ENCODE data around the gene SNX30.

The SNX30 gene

DNA sequence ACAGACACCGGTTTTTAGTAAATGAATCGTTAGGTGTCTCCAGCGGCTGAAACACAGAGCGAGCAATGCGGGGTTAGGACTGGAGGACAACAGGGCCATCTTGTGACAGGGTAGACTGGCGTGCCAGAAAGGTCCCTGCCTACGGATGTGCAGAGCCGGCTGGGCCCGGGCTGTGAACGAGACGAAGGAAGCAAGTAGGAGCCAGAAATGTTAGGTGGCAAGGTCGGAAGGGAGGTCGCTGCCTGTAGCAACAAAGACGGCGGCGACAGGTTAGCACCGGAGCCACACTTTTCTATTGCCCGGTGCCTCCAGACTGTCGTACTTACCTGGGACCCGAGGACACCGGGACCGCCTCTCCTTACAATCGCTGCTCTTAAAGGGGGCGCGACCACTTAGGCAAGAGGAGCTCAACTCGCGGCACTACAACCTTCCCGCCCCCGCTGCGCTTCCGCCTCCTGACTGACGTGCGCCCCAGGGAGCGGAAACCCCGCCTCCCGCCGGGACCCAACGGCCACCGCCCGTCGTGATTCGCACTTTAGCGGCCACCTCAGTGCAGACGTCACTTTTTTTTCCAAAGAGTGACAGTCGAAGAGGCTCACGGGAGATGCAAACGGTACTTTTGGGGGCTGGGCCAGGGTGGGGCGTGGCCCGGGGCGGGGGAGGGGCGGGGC lies 32.8 kb upstream of the SNX30 start, which contains the start of gene INIP (continued):
- TF ChIP-seq, protein P1, sequence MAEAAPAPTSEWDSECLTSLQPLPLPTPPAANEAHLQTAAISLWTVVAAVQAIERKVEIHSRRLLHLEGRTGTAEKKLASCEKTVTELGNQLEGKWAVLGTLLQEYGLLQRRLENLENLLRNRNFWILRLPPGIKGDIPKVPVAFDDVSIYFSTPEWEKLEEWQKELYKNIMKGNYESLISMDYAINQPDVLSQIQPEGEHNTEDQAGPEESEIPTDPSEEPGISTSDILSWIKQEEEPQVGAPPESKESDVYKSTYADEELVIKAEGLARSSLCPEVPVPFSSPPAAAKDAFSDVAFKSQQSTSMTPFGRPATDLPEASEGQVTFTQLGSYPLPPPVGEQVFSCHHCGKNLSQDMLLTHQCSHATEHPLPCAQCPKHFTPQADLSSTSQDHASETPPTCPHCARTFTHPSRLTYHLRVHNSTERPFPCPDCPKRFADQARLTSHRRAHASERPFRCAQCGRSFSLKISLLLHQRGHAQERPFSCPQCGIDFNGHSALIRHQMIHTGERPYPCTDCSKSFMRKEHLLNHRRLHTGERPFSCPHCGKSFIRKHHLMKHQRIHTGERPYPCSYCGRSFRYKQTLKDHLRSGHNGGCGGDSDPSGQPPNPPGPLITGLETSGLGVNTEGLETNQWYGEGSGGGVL (tag by site-specific recombination; IDR thresholded peaks at IDR 0.05), result no peak
- TF ChIP-seq, protein P2, sequence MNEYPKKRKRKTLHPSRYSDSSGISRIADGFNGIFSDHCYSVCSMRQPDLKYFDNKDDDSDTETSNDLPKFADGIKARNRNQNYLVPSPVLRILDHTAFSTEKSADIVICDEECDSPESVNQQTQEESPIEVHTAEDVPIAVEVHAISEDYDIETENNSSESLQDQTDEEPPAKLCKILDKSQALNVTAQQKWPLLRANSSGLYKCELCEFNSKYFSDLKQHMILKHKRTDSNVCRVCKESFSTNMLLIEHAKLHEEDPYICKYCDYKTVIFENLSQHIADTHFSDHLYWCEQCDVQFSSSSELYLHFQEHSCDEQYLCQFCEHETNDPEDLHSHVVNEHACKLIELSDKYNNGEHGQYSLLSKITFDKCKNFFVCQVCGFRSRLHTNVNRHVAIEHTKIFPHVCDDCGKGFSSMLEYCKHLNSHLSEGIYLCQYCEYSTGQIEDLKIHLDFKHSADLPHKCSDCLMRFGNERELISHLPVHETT (tag by site-specific recombination; IDR thresholded peaks at IDR 0.05), result no peak
- TF ChIP-seq MYNN (tag by site-specific recombination; IDR thresholded peaks at IDR 0.05; ENCODE audit: borderline replicate concordance) (no peak), ZNF202 (tag by site-specific recombination; IDR thresholded peaks at IDR 0.05; ENCODE audit: borderline replicate concordance) (no peak), ZNF560 (tag by site-specific recombination; IDR thresholded peaks at IDR 0.05; ENCODE audit: borderline replicate concordance) (no peak), ZNF785 (tag by site-specific recombination; IDR thresholded peaks at IDR 0.05) (no peak), ZNF843 (tag by site-specific recombination; IDR thresholded peaks at IDR 0.05) (no peak), ZNF473 (tag by site-specific recombination; IDR thresholded peaks at IDR 0.05) (no peak), ZNF837 (tag by site-specific recombination; IDR thresholded peaks at IDR 0.05) (no peak), ZNF596 (tag by site-specific recombination; IDR thresholded peaks at IDR 0.05) (no peak), ZNF585B (tag by site-specific recombination; IDR thresholded peaks at IDR 0.05) (no peak), FEZF1 (tag by site-specific recombination; IDR thresholded peaks at IDR 0.05) (peak; percentile 16; the same call in 1 of the 2 replicates), ZXDB (tag by site-specific recombination; IDR thresholded peaks at IDR 0.05) (peak; percentile 43; the same call in 1 of the 2 replicates), ZNF121 (tag by site-specific recombination; IDR thresholded peaks at IDR 0.05) (no peak), PRDM1 (tag by site-specific recombination; IDR thresholded peaks at IDR 0.05) (no peak), ZNF239 (tag by site-specific recombination; IDR thresholded peaks at IDR 0.05) (no peak), ZNF138 (tag by site-specific recombination; IDR thresholded peaks at IDR 0.05; ENCODE audit: borderline replicate concordance) (no peak), ZNF335 (tag by site-specific recombination; conservative IDR thresholded peaks at IDR 0.05) (peak; percentile 88), ZNF776 (tag by site-specific recombination; IDR thresholded peaks at IDR 0.05; ENCODE audit: borderline replicate concordance) (no peak), ZNF37A (tag by site-specific recombination; IDR thresholded peaks at IDR 0.05) (no peak), OSR2 (tag by site-specific recombination; IDR thresholded peaks at IDR 0.05) (no peak)
- TF ChIP-seq, protein P3, sequence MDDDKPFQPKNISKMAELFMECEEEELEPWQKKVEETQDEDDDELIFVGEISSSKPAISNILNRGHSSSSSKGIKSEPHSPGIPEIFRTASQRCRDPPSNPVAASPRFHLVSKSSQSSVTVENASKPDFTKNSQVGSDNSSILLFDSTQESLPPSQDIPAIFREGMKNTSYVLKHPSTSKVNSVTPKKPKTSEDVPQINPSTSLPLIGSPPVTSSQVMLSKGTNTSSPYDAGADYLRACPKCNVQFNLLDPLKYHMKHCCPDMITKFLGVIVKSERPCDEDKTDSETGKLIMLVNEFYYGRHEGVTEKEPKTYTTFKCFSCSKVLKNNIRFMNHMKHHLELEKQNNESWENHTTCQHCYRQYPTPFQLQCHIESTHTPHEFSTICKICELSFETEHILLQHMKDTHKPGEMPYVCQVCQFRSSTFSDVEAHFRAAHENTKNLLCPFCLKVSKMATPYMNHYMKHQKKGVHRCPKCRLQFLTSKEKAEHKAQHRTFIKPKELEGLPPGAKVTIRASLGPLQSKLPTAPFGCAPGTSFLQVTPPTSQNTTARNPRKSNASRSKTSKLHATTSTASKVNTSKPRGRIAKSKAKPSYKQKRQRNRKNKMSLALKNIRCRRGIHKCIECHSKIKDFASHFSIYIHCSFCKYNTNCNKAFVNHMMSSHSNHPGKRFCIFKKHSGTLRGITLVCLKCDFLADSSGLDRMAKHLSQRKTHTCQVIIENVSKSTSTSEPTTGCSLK (tag by site-specific recombination; IDR thresholded peaks at IDR 0.05), result no peak
- TF ChIP-seq, protein P4, sequence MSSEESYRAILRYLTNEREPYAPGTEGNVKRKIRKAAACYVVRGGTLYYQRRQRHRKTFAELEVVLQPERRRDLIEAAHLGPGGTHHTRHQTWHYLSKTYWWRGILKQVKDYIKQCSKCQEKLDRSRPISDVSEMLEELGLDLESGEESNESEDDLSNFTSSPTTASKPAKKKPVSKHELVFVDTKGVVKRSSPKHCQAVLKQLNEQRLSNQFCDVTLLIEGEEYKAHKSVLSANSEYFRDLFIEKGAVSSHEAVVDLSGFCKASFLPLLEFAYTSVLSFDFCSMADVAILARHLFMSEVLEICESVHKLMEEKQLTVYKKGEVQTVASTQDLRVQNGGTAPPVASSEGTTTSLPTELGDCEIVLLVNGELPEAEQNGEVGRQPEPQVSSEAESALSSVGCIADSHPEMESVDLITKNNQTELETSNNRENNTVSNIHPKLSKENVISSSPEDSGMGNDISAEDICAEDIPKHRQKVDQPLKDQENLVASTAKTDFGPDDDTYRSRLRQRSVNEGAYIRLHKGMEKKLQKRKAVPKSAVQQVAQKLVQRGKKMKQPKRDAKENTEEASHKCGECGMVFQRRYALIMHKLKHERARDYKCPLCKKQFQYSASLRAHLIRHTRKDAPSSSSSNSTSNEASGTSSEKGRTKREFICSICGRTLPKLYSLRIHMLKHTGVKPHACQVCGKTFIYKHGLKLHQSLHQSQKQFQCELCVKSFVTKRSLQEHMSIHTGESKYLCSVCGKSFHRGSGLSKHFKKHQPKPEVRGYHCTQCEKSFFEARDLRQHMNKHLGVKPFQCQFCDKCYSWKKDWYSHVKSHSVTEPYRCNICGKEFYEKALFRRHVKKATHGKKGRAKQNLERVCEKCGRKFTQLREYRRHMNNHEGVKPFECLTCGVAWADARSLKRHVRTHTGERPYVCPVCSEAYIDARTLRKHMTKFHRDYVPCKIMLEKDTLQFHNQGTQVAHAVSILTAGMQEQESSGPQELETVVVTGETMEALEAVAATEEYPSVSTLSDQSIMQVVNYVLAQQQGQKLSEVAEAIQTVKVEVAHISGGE (tag by site-specific recombination; conservative IDR thresholded peaks at IDR 0.05; ENCODE audit: low read depth), result peak; percentile 80
- TF ChIP-seq, protein P5, sequence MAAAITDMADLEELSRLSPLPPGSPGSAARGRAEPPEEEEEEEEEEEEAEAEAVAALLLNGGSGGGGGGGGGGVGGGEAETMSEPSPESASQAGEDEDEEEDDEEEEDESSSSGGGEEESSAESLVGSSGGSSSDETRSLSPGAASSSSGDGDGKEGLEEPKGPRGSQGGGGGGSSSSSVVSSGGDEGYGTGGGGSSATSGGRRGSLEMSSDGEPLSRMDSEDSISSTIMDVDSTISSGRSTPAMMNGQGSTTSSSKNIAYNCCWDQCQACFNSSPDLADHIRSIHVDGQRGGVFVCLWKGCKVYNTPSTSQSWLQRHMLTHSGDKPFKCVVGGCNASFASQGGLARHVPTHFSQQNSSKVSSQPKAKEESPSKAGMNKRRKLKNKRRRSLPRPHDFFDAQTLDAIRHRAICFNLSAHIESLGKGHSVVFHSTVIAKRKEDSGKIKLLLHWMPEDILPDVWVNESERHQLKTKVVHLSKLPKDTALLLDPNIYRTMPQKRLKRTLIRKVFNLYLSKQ (tag by site-specific recombination; IDR thresholded peaks at IDR 0.05; ENCODE audit: borderline replicate concordance), result no peak
- TF ChIP-seq, protein P6, sequence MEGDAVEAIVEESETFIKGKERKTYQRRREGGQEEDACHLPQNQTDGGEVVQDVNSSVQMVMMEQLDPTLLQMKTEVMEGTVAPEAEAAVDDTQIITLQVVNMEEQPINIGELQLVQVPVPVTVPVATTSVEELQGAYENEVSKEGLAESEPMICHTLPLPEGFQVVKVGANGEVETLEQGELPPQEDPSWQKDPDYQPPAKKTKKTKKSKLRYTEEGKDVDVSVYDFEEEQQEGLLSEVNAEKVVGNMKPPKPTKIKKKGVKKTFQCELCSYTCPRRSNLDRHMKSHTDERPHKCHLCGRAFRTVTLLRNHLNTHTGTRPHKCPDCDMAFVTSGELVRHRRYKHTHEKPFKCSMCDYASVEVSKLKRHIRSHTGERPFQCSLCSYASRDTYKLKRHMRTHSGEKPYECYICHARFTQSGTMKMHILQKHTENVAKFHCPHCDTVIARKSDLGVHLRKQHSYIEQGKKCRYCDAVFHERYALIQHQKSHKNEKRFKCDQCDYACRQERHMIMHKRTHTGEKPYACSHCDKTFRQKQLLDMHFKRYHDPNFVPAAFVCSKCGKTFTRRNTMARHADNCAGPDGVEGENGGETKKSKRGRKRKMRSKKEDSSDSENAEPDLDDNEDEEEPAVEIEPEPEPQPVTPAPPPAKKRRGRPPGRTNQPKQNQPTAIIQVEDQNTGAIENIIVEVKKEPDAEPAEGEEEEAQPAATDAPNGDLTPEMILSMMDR (tag by site-specific recombination; IDR thresholded peaks at IDR 0.05), result peak; percentile 70
- TF ChIP-seq, protein P7, sequence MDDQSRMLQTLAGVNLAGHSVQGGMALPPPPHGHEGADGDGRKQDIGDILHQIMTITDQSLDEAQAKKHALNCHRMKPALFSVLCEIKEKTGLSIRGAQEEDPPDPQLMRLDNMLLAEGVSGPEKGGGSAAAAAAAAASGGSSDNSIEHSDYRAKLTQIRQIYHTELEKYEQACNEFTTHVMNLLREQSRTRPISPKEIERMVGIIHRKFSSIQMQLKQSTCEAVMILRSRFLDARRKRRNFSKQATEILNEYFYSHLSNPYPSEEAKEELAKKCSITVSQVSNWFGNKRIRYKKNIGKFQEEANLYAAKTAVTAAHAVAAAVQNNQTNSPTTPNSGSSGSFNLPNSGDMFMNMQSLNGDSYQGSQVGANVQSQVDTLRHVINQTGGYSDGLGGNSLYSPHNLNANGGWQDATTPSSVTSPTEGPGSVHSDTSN (CRISPR knock-in tag; IDR thresholded peaks at IDR 0.05), result peak; percentile 91

Data from HEK293 (cell line).